ENCODE data around the gene SLC6A11.
A peak's percentile ranks its signal among the peaks of the same experiment; 100 is the strongest.

Gene SLC6A11

GRCh38 chr3:10930666-10931040, 114.6 kb downstream of the SLC6A11 start:
- DNase-seq (ENCODE audit: low read depth): no peak

GRCh38 chr3:10932596-10932995, 116.6 kb downstream of the SLC6A11 start:
- DNase-seq (ENCODE audit: low read depth): no peak

GRCh38 chr3:10933021-10933420, 117.0 kb downstream of the SLC6A11 start:
- no peak for DNase-seq (ENCODE audit: low read depth)

- no peak for DNase-seq (ENCODE audit: low read depth)
Observed at GRCh38 chr3:10933470-10933804, 117.4 kb downstream of the SLC6A11 start.

GRCh38 chr3:10933805-10934481, 117.9 kb downstream of the SLC6A11 start:
- DNase-seq (ENCODE audit: low read depth): no peak

GRCh38 chr3:10935028-10935427, 119.0 kb downstream of the SLC6A11 start:
- no peak for DNase-seq (ENCODE audit: low read depth)

- DNase-seq (ENCODE audit: low read depth): no peak
Observed at GRCh38 chr3:10935846-10936631, 120.0 kb downstream of the SLC6A11 start.

- no peak for DNase-seq (ENCODE audit: low read depth)
Observed at GRCh38 chr3:10936686-10937085, 120.7 kb downstream of the SLC6A11 start.

GRCh38 chr3:10937141-10937825, 121.3 kb downstream of the SLC6A11 start:
- no peak for DNase-seq (ENCODE audit: low read depth)

GRCh38 chr3:10939556-10939955, 123.5 kb downstream of the SLC6A11 start:
- no peak for DNase-seq (ENCODE audit: low read depth)

- no peak for DNase-seq (ENCODE audit: low read depth)
Observed at GRCh38 chr3:10940106-10940505, 124.1 kb downstream of the SLC6A11 start.

GRCh38 chr3:10941972-10942371, 125.9 kb downstream of the SLC6A11 start:
- DNase-seq (ENCODE audit: low read depth): peak; percentile 11

- DNase-seq (ENCODE audit: low read depth): no peak
Observed at GRCh38 chr3:10942690-10943205, 126.7 kb downstream of the SLC6A11 start.

GRCh38 chr3:10944866-10945265, 128.8 kb downstream of the SLC6A11 start:
- no peak for DNase-seq (ENCODE audit: low read depth)

- DNase-seq (ENCODE audit: low read depth): peak; percentile 34
Observed at GRCh38 chr3:10945683-10946287, 129.8 kb downstream of the SLC6A11 start.

GRCh38 chr3:10946526-10946925, 130.5 kb downstream of the SLC6A11 start:
- DNase-seq (ENCODE audit: low read depth): no peak

GRCh38 chr3:10948326-10948725, 132.3 kb downstream of the SLC6A11 start:
- DNase-seq (ENCODE audit: low read depth): no peak

- DNase-seq (ENCODE audit: low read depth): no peak
Observed at GRCh38 chr3:10949197-10949596, 133.2 kb downstream of the SLC6A11 start.

- no peak for DNase-seq (ENCODE audit: low read depth)
Observed at GRCh38 chr3:10950476-10951294, 134.7 kb downstream of the SLC6A11 start.

GRCh38 chr3:10951295-10951926, 135.4 kb downstream of the SLC6A11 start:
- no peak for DNase-seq (ENCODE audit: low read depth)

GRCh38 chr3:10952525-10952924, 136.5 kb downstream of the SLC6A11 start:
- DNase-seq (ENCODE audit: low read depth): no peak

Data from stimulated activated CD8-positive, alpha-beta memory T cell treated with anti-CD3 and anti-CD28 coated beads, Interleukin-4, amount 100 ng/mL, for 24 hours (primary cell).